RPMI8226 (cell line): ENCODE data around the gene BLOC1S4.
"Not testable (repeated sequence)": the region's sequence is repeated elsewhere in the genome, so short reads cannot be mapped to it uniquely, and the experiment has no call there.

Experiments
- DNase-seq: peaks from one replicate; pipeline ENCODE4 v3.0.0-alpha.2; 2015

The BLOC1S4 gene

GRCh38 chr4:6719611-6720179 lies 3.7 kb downstream of the BLOC1S4 start:
- DNase-seq, result no peak

DNA sequence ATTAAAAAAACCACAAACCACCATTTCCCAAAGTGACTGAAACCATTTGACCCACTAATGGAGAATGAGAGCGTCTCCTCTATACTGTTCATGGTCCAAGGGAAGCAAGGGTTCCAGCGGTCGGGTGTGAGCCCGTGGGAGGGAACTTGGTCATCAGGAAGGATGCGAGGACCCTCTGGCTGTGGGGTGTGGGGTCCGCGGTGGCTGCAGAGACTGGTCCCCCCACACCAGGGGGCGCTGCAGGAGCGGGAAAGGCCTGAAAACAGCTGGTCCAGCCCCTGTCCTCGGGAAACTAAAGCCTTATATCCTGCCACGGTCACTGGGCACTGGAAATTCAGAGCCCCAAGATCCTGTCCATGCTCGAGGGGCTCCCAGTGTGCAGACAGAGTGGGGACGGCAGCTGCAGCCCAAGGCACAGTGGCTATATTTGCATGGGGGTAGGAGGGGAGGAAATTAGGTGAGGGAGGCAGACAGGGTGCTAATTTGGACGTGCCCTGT lies 4.3 kb downstream of the BLOC1S4 start:
- DNase-seq, result peak; percentile 62

GRCh38 chr4:6721121-6721520 lies 5.1 kb downstream of the BLOC1S4 start:
- no peak for DNase-seq

- no peak for DNase-seq
Observed at GRCh38 chr4:6722891-6723290, 6.9 kb downstream of the BLOC1S4 start.

DNA sequence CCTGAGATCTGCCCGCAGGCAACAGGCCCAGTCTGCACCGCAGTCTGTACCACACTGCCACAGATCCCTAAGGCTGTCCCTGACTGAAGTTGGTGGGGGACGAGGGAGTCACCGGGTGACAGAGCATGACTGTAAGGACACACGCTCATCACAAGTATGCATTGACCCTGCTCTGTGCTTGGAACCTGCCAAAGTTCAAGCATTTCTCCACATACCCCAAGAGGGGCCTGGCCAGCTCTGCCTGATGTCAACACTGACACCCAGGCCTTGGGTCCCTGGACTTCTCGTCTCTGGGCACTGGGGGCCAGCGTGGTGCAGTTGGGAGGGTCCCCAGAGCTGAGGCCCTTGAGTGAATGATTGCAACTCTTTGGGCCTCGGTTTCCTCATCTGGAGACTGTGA lies 7.9 kb downstream of the BLOC1S4 start:
- DNase-seq, result no peak

DNA sequence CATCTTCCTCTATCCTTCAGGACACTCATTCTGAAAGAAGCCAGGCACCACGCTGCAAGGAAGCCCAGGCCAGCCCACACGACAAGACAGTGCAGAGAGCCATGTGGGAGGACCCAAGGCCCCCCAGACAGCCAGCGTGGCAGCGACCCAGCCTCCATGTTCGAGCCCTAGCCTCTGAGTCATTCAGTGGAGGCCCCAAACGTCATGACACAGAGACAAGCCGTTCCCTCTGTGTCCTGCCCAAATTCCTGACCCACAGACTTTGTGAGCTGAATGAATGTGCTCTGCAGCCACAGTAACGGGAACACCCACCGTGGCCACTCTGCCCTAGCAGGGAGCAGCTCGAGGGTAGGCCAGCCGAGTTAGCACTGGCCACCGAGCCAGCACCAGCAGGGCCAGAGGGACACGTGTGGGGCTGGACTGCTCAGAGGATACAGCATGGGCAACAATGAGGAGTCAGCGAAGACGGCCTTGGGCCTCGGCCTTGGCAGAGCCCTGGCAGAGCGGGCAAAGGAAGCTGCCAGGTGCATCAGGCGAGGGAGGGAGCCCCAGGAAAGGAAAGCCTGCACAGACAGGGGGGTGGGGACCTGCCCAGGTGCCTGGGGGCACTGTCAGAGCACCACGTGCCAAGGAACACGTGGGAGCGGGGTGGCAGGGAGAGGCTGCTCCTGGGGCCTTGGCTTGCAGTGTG lies 8.6 kb downstream of the BLOC1S4 start:
- no peak for DNase-seq

- not testable (repeated sequence) for DNase-seq
Observed at GRCh38 chr4:6725427-6725961, 9.5 kb downstream of the BLOC1S4 start.

GRCh38 chr4:6727081-6727942 lies 11.3 kb downstream of the BLOC1S4 start:
- DNase-seq, result no peak

DNA sequence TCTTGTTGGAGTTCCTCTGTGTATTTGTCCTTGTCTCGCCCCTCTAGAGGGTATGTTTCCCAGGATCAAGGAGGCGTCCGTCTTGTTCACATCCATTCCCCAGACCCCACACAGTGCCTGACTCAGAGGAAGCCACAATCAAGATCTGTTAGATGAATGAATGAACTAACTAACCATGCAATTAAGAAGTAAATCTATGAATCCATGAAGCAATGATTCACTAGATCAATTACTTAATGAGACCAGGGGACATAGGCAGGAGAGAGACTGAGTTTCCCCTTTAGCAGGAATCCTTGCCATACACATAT lies 11.9 kb downstream of the BLOC1S4 start:
- no peak for DNase-seq

GRCh38 chr4:6728320-6729029 lies 12.5 kb downstream of the BLOC1S4 start:
- DNase-seq, result no peak

DNA sequence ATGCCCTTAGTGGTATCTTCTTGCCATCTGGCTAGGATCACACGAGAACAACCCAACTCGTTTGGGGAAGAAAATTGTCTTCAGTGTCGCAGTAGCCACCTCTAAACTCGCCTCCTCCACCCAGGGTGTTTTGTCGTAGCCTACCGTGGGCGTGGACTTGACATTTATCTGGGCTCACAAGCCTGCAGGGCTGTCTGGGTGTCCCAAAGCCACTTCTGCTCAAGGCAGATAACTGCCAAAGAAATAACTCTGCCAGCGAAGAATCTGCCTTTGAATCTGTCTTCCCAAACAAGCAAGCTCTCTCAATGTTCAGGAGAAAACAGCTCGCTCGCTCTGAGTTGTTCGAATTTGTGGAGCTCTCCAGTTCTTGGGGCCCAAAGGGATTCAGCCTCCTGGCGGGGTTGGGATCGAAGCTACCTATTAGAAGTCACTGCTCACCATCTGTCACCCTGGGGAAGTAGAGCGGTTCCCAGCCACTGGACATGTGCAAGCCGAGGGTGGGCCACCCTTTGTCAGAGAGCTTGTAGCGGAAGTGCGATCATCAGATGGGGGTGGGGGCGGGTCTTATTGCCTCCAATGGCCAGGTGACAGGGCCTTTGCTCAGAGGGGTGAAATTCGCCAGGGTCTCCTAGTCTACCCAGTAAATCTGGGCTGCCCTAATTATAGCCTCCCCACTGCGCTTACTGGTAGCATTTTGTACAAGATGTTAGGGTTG lies 14.8 kb downstream of the BLOC1S4 start:
- DNase-seq, result no peak

DNA sequence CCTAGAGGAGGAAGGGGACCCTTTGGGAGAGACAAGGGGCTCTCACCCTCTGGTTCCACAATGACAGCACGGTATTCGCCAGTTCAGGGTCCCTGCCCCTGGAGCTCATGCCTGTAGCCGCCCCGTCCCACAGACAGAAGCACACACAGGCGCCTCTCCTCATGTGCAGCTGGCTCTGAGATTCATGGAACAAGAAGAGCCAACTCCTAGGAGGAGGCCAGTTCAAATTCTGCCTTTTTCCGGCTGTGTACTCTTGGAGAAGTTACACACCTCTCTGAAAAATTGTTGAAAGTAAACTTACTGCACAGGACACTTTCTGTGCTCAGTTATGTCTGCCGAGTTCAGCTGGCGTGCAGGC lies 15.3 kb downstream of the BLOC1S4 start:
- no peak for DNase-seq

- no peak for DNase-seq
Observed at GRCh38 chr4:6731780-6732179, 15.8 kb downstream of the BLOC1S4 start.

GRCh38 chr4:6732441-6733357 lies 16.7 kb downstream of the BLOC1S4 start:
- DNase-seq, result peak; percentile 26

DNA sequence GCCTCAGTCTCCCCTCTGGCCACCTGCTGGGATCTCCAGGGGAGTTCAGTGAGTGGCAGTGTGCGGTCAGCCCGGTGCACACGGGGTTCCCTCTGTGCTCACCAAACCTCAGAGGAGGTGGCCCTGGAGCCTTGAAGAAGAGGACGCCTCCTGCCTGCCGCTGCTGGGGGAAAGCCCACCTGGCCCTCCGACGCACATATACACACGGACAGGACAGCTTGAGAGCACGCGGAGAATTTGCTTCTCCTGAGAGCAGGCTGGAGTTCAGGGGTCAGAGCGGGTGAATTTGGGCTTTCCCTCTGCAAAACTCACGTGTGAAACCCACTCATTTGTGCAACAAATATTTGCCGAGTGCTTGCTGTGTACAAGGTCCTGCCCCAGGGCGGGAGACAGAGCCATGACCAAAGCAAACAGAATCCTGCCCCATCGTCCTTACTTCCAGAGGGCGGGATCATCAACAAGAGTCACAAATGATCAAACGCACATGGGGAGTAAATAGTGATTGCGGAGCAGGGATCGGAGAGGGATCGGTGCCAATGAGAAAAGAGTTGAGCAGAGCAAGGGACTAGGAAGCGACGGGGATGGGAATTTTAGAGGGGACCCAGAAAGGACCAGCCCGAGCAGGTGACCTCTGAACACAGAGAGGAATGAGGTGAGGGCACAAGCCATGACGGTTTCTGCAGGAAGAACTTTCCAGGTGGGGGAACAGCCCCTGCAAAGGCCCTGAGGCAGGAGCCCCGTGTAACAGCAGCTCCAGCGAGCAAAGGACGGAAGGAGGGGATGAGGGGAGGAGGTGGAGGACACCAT lies 17.6 kb downstream of the BLOC1S4 start:
- DNase-seq, result no peak

DNA sequence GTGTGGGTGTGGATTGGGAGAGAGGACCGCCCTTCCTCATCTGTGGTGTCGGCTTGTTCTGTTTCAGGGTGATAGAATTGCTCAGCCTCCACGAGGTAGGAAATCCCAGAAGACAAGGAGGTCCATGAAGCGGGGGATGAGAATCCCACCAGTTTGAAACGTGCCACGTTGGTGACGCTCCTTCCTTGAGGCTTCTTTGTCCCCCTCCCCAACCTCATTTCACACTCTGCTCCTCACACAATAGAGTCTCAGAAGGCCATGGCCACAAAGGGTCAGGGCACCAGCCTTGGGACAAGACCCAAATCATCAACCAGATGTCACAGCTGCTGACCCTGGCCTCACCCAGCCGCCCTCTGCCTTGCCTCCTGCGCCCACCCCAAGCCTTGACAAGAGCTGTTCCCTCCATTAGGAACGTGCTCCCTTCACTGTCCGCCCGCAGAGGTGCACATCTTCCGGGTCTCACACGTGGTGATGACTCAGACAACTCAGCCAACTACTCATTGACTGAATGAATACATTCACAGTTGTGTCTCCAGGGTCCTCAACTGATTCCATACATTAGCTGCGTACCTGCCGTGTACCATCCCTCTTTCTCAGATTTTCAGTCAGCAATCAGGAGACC lies 18.3 kb downstream of the BLOC1S4 start:
- no peak for DNase-seq

GRCh38 chr4:6739920-6740319 lies 23.9 kb downstream of the BLOC1S4 start:
- no peak for DNase-seq

DNA sequence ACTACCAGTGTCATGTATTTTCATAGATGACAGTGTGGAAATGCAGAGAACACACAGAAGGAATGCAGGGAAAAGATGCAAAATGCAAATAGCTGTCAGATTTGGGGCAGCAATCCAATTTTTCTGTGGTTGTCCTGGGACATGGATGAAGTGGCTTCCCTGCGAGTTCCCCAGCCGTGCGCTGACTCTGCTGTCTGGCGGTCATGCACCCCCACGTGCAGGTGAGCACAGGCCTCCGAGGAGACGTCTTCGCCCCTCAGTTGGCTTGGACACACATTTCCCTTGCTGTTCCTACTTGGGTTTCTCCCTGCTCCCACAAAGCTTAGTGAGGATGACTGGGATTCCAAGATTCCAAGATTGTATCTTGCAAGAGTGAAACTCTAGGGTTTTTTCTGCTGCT lies 24.4 kb downstream of the BLOC1S4 start:
- DNase-seq, result no peak

DNA sequence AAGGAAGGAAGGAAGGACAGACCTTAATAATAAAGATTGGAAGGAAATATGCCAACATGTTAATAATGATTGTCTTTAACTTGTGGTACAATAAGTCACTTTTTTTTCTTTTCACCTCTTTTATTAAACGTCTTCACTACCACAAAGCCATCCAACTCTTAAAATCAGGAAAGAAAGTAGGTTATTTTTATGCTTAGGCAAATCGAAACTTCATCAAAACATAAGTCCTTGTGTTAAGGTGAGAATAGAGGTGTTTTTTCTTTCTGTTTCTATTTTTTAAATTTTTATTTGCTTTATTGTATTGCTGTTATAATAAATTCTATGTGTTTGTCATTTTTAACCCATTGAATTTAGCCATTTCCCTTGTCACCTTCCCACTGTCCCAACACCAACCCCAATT lies 26.5 kb downstream of the BLOC1S4 start:
- DNase-seq, result no peak

DNA sequence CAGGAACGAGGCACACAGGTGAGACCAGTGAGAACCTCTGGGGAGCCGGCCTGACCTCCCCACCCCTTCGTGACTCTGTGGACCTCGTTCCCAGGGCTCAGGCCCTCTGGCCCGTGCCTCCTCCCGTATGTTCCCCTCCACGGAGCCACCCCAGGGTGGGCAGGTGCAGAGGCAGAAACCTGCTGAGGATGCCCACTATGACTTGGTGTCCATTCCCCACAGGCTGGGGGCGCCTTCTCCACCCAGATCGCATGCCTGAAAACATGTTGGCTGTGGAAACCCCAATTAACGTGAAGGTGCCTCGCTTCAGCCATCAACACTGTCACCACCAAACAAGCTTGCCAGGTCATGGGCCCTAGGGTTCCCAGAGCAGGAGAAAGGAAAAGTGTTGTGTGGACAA lies 27.0 kb downstream of the BLOC1S4 start:
- no peak for DNase-seq
